Measurements from ENCODE around the gene PCDHA7.
"Not testable (repeated sequence)": the region's sequence is repeated elsewhere in the genome, so short reads cannot be mapped to it uniquely, and the experiment has no call there.

Gene PCDHA7

GRCh38 chr5:140823475-140823874 is 10.6 kb upstream of the PCDHA7 start:
- no peak for DNase-seq

- DNase-seq: no peak
Observed at GRCh38 chr5:140827704-140828361, 6.2 kb upstream of the PCDHA7 start, which contains the start of gene PCDHA6. Gene PCDHA6, plus strand, starts transcription at chr5:140827960. Its CDS starts 132 bp downstream, at chr5:140828092.

GRCh38 chr5:140828362-140828737 is 5.7 kb upstream of the PCDHA7 start:
- DNase-seq: no peak

- DNase-seq: not testable (repeated sequence)
Observed at GRCh38 chr5:140829511-140830501, 4.3 kb upstream of the PCDHA7 start.

- DNase-seq: not testable (repeated sequence)
Observed at GRCh38 chr5:140834439-140835008, 455 bp downstream of the PCDHA7 start.

- DNase-seq: no peak
Observed at GRCh38 chr5:140835622-140836510, 1.8 kb downstream of the PCDHA7 start.

- DNase-seq: no peak
Observed at GRCh38 chr5:140840978-140841962, 7.2 kb downstream of the PCDHA7 start, which contains the start of gene PCDHA8. Gene PCDHA8, plus strand, starts transcription at chr5:140841187. Its CDS starts 135 bp downstream, at chr5:140841322.

GRCh38 chr5:140842798-140843733 is 9.0 kb downstream of the PCDHA7 start:
- no peak for DNase-seq

- DNase-seq: not testable (repeated sequence)
Observed at GRCh38 chr5:140848139-140849102, 14.4 kb downstream of the PCDHA7 start, which contains the start of gene PCDHA9. Gene PCDHA9, plus strand, starts transcription at chr5:140848382. Its CDS starts 114 bp downstream, at chr5:140848496.

GRCh38 chr5:140849831-140850634 is 16.0 kb downstream of the PCDHA7 start:
- DNase-seq: not testable (repeated sequence)

GRCh38 chr5:140855772-140856674 is 22.0 kb downstream of the PCDHA7 start, which contains the start of gene PCDHA10:
Gene PCDHA10, plus strand, starts transcription at chr5:140855897. Its CDS starts 152 bp downstream, at chr5:140856049.
- no peak for DNase-seq

GRCh38 chr5:140857177-140857986 is 23.3 kb downstream of the PCDHA7 start:
- no peak for DNase-seq

- no peak for DNase-seq
Observed at GRCh38 chr5:140857987-140858240, 23.8 kb downstream of the PCDHA7 start.

- no peak for DNase-seq
Observed at GRCh38 chr5:140862441-140863295, 28.6 kb downstream of the PCDHA7 start.

Data from cortex of kidney (tissue), 1 donor.